PC-9 (cell line): ENCODE measurements around the gene EML1. TPM values are rescaled to one million over a fixed set of nuclear protein-coding genes. Genes with fewer than 3 reads are reported as not detected.

Source experiments
- BruUV-seq: library from RNA; stranded (reverse); fragments of 400-500 nt; replicated peaks from 2 replicates; lab custom pipeline; 2021; lab: Mats Ljungman, UMichigan
- CTCF ChIA-PET: fragments of 300-600 bp; sonication (Branson Sonifier 250); formaldehyde crosslinking; loops from one replicate; lab custom pipeline; 2022; ENCODE audit warnings: antibody characterized with exemption; lab: Charles Lee
- POLR2A ChIA-PET: fragments of 300-600 bp; sonication (Branson Sonifier 250); formaldehyde crosslinking; loops from one replicate; lab custom pipeline; 2022; ENCODE audit warnings: antibody characterized with exemption; ENCODE audit not compliant: unreplicated experiment; lab: Charles Lee
- DNase-seq, 2 experiments: peaks; one replicate each; pipeline versions ENCODE4 v3.0.0 to v3.0.0-alpha.2; 2015 to 2022; ENCODE audit warnings: mixed read lengths in 1 of 2
- H2AFZ ChIP-seq: fragments of 200-600 bp; sonication (generic); 2 replicates; pipeline ENCODE4 v1.8.1; 2017; ENCODE audit warnings: antibody characterized with exemption
- H3F3A ChIP-seq: fragments of 200-600 bp; sonication (generic); 2 replicates; pipeline ENCODE4 v1.8.1; 2017; ENCODE audit warnings: antibody characterized with exemption, mild to moderate bottlenecking, low read depth; ENCODE audit not compliant: insufficient read depth
- H3K27ac ChIP-seq: fragments of 200-600 bp; sonication (generic); 2 replicates; pipeline ENCODE4 v1.6.1; 2016; ENCODE audit warnings: mixed run types
- H3K27me3 ChIP-seq: fragments of 200-600 bp; sonication (generic); 2 replicates; pipeline ENCODE4 v1.6.1; 2016; ENCODE audit warnings: low read depth, mixed run types; ENCODE audit not compliant: insufficient read depth
- H3K36me3 ChIP-seq: fragments of 200-600 bp; sonication (generic); 2 replicates; pipeline ENCODE4 v1.6.1; 2016; ENCODE audit warnings: low read depth, mixed run types
- H3K4me1 ChIP-seq: fragments of 200-600 bp; sonication (generic); replicated peaks from 2 replicates; pipeline ENCODE4 v1.6.1; 2016; ENCODE audit warnings: mixed run types; ENCODE audit not compliant: insufficient read depth
- H3K4me2 ChIP-seq: fragments of 200-600 bp; sonication (generic); 2 replicates; pipeline ENCODE4 v1.6.1; 2017; ENCODE audit warnings: mixed run types
- H3K4me3 ChIP-seq: fragments of 200-600 bp; sonication (generic); 2 replicates; pipeline ENCODE4 v1.6.1; 2016; ENCODE audit warnings: mixed run types
- H3K79me2 ChIP-seq: fragments of 200-600 bp; sonication (generic); 2 replicates; pipeline ENCODE4 v1.6.1; 2017; ENCODE audit warnings: low read depth, mixed run types
- H3K9me2 ChIP-seq: fragments of 200-600 bp; sonication (generic); 2 replicates; pipeline ENCODE4 v1.8.1; 2017; ENCODE audit warnings: mild to moderate bottlenecking; ENCODE audit not compliant: insufficient read depth
- H3K9me3 ChIP-seq: fragments of 200-600 bp; sonication (generic); 2 replicates; pipeline ENCODE4 v1.8.1; 2016; ENCODE audit warnings: low read depth; ENCODE audit not compliant: insufficient read depth
- H4K20me1 ChIP-seq: fragments of 200-600 bp; sonication (generic); 2 replicates; pipeline ENCODE4 v1.8.1; 2017; ENCODE audit not compliant: insufficient read depth
- CTCF ChIP-seq: fragments of 200-600 bp; sonication (generic); conservative IDR thresholded peaks from 2 replicates; pipeline ENCODE4 v1.6.1; 2017; ENCODE audit warnings: mixed run types, antibody characterized with exemption, mild to moderate bottlenecking, moderate library complexity
- EZH2 ChIP-seq: fragments of 200-600 bp; sonication (generic); IDR thresholded peaks from 2 replicates; pipeline ENCODE4 v1.8.0; 2017; ENCODE audit warnings: antibody characterized with exemption, low read depth
- intact Hi-C: fragments of 100-400 bp; cut with micrococcal nuclease; formaldehyde crosslinking; loops from one replicate; pipeline ENCODE4 v1.10.0; 2022; ENCODE audit not compliant: unreplicated experiment
- total RNA-seq: library from RNA; stranded (reverse); gene quantifications from 2 replicates; pipeline ENCODE4 v1.2.3, GENCODE V29; 2021

Gene EML1
- total RNA-seq, 1 experiment from 2014 or later: 1.8 TPM

GRCh38 chr14:99941211-99941610, 148.0 kb downstream of the EML1 start:
- H3F3A ChIP-seq: no peaks in the 10 kb centered on the region
- H3K36me3 ChIP-seq: no peaks in the 10 kb centered on the region
- no peaks in the 10 kb centered on the region for H3K9me2 ChIP-seq
- no peak overlapping the region for H3K4me3 ChIP-seq
- DNase-seq: no peak
- no TSS peak for BruUV-seq
- H3K4me2 ChIP-seq: no peak overlapping the region
- no peaks in the 10 kb centered on the region for H3K9me3 ChIP-seq
- H3K27me3 ChIP-seq: no peaks in the 10 kb centered on the region
- intact Hi-C loops: no loop called here
- H2AFZ ChIP-seq: no peak overlapping the region
- no peaks in the 10 kb centered on the region for H4K20me1 ChIP-seq
- CTCF ChIA-PET: no interaction called here
- TF ChIP-seq CTCF (no peak), EZH2 (no peak)
- no peak overlapping the region for H3K27ac ChIP-seq
- POLR2A ChIA-PET: no interaction called here
- H3K79me2 ChIP-seq: no peaks in the 10 kb centered on the region
- no peaks in the 10 kb centered on the region; the same call in 1 of the 2 replicates for H3K4me1 ChIP-seq

- Histone ChIP-seq H3K9me2 (no peaks in the 10 kb centered on the region), H3K4me2 (no peak overlapping the region), H4K20me1 (no peaks in the 10 kb centered on the region), H3K36me3 (no peaks in the 10 kb centered on the region), H3K9me3 (no peaks in the 10 kb centered on the region), H3K4me1 (no peaks in the 10 kb centered on the region; the same call in 1 of the 2 replicates), H2AFZ (no peak overlapping the region), H3K27me3 (no peaks in the 10 kb centered on the region), H3K79me2 (no peaks in the 10 kb centered on the region), H3K27ac (no peak overlapping the region), H3F3A (no peaks in the 10 kb centered on the region), H3K4me3 (no peak overlapping the region)
- DNase-seq: no peak
- intact Hi-C loops: no loop called here
- BruUV-seq: no TSS peak
- POLR2A ChIA-PET: no interaction called here
- CTCF ChIA-PET: no interaction called here
- TF ChIP-seq CTCF: no peak
- TF ChIP-seq EZH2: no peak
Measured at GRCh38 chr14:99943620-99944019, 150.4 kb downstream of the EML1 start.

GRCh38 chr14:99944241-99944651, 151.0 kb downstream of the EML1 start:
- no peaks in the 10 kb centered on the region for H3F3A ChIP-seq
- no peaks in the 10 kb centered on the region for H3K36me3 ChIP-seq
- H3K4me1 ChIP-seq: no peaks in the 10 kb centered on the region; the same call in 1 of the 2 replicates
- H3K27me3 ChIP-seq: no peaks in the 10 kb centered on the region
- no peak overlapping the region for H3K4me3 ChIP-seq
- no peaks in the 10 kb centered on the region for H3K9me2 ChIP-seq
- POLR2A ChIA-PET: no interaction called here
- no peak overlapping the region for H3K27ac ChIP-seq
- H2AFZ ChIP-seq: no peak overlapping the region
- H3K79me2 ChIP-seq: no peaks in the 10 kb centered on the region
- no peaks in the 10 kb centered on the region for H4K20me1 ChIP-seq
- TF ChIP-seq EZH2 (no peak), CTCF (no peak)
- intact Hi-C loops: no loop called here
- H3K9me3 ChIP-seq: no peaks in the 10 kb centered on the region
- CTCF ChIA-PET: no interaction called here
- no peak for DNase-seq
- no peak overlapping the region for H3K4me2 ChIP-seq
- BruUV-seq: no TSS peak
